ENCODE results near the gene SLMAP. TPM values are rescaled to one million over a fixed set of nuclear protein-coding genes. Genes with fewer than 3 reads are reported as not detected.

Gene SLMAP
- total and polyA plus RNA-seq, 2 donors (not counting 1 experiment from before 2014, with no cell fraction given), result 9.7 to 67.2 TPM

GRCh38 chr3:57928511-57928910, 172.4 kb downstream of the SLMAP start:
- TF ChIP-seq CTCF (IDR thresholded peaks at IDR 0.05), result no peak
- TF ChIP-seq EZH2 (IDR thresholded peaks at IDR 0.05; ENCODE audit: borderline replicate concordance, insufficient read depth, low read depth, low read length, poor library complexity, severe bottlenecking), result no peak
- CTCF ChIA-PET, result no interaction called here
- Histone ChIP-seq H3K9me3 (ENCODE audit: control extremely low read depth in 1 of 3, control insufficient read depth in 2 of 3, insufficient read depth in 1 of 3, low read length in 2 of 3) (no peaks in the 10 kb centered on the region), H3K4me3 (ENCODE audit: control extremely low read depth in 1 of 5, extremely low read depth in 1 of 5, insufficient read depth in 1 of 5, low read depth in 2 of 5, low read length in 4 of 5) (no peak overlapping the region), H3K27ac (ENCODE audit: low read length in 2 of 2) (no peak overlapping the region), H3K4me2 (replicated peaks; ENCODE audit: low read depth, low read length, poor library complexity, severe bottlenecking) (no peak overlapping the region), H3K79me2 (ENCODE audit: control insufficient read depth, insufficient read depth, low read length) (no peaks in the 10 kb centered on the region), H3K36me3 (replicated peaks in 1 of 2; ENCODE audit: control extremely low read depth in 1 of 2, control insufficient read depth in 1 of 2, extremely low read depth in 1 of 2, insufficient read depth in 2 of 2, low read length in 1 of 2) (peaks cover 8 to 15% of the 10 kb centered on the region in 2 experiments), H4K20me1 (ENCODE audit: control insufficient read depth, insufficient read depth, low read length, poor library complexity, severe bottlenecking) (no peaks in the 10 kb centered on the region), H3K9ac (ENCODE audit: low read length) (no peak overlapping the region), H3K27me3 (replicated peaks in 1 of 4; ENCODE audit: control extremely low read depth in 1 of 4, control insufficient read depth in 3 of 4, insufficient read depth in 4 of 4, low read length in 3 of 4) (no peaks in the 10 kb centered on the region), H3K4me1 (ENCODE audit: control insufficient read depth in 2 of 2, insufficient read depth in 2 of 2, low read length in 2 of 2) (no peaks in the 10 kb centered on the region), H2AFZ (ENCODE audit: insufficient read depth, low read depth, low read length, poor library complexity, severe bottlenecking) (no peak overlapping the region)
- intact Hi-C loops (cut with micrococcal nuclease), result no loop called here
- POLR2A ChIA-PET, result no interaction called here
- H3K27ac Mint-ChIP-seq, result no peak overlapping the region
- ATAC-seq (ENCODE audit: low read depth), result no peak
- no peaks in the 10 kb centered on the region for H3K4me1 Mint-ChIP-seq
- no peaks in the 10 kb centered on the region for H3K27me3 Mint-ChIP-seq
- DNase-seq, result no peak
- no CpG with 5 or more reads among the region's 2 CpGs for WGBS (ENCODE audit: insufficient coverage)
- H3K4me3 Mint-ChIP-seq, result no peak overlapping the region
- H3K9me3 Mint-ChIP-seq (ENCODE audit: insufficient read depth), result no peaks in the 10 kb centered on the region

GRCh38 chr3:57929988-57930387, 173.9 kb downstream of the SLMAP start:
- Mint-ChIP-seq H3K9me3 (ENCODE audit: insufficient read depth) (no peaks in the 10 kb centered on the region), H3K4me1 (no peaks in the 10 kb centered on the region), H3K27ac (no peak overlapping the region), H3K27me3 (no peaks in the 10 kb centered on the region), H3K4me3 (no peak overlapping the region)
- ATAC-seq (ENCODE audit: low read depth) (no peak), DNase-seq (no peak)
- Histone ChIP-seq H3K4me3 (ENCODE audit: control extremely low read depth in 1 of 5, extremely low read depth in 1 of 5, insufficient read depth in 1 of 5, low read depth in 2 of 5, low read length in 4 of 5) (no peak overlapping the region), H3K9me3 (ENCODE audit: control extremely low read depth in 1 of 3, control insufficient read depth in 2 of 3, insufficient read depth in 1 of 3, low read length in 2 of 3) (no peaks in the 10 kb centered on the region), H2AFZ (ENCODE audit: insufficient read depth, low read depth, low read length, poor library complexity, severe bottlenecking) (no peak overlapping the region), H3K4me1 (ENCODE audit: control insufficient read depth in 2 of 2, insufficient read depth in 2 of 2, low read length in 2 of 2) (no peaks in the 10 kb centered on the region), H4K20me1 (ENCODE audit: control insufficient read depth, insufficient read depth, low read length, poor library complexity, severe bottlenecking) (no peaks in the 10 kb centered on the region), H3K36me3 (replicated peaks in 1 of 2; ENCODE audit: control extremely low read depth in 1 of 2, control insufficient read depth in 1 of 2, extremely low read depth in 1 of 2, insufficient read depth in 2 of 2, low read length in 1 of 2) (peaks cover 5 to 10% of the 10 kb centered on the region in 2 experiments), H3K27ac (ENCODE audit: low read length in 2 of 2) (no peak overlapping the region), H3K27me3 (replicated peaks in 1 of 4; ENCODE audit: control extremely low read depth in 1 of 4, control insufficient read depth in 3 of 4, insufficient read depth in 4 of 4, low read length in 3 of 4) (no peaks in the 10 kb centered on the region), H3K9ac (ENCODE audit: low read length) (no peak overlapping the region), H3K4me2 (replicated peaks; ENCODE audit: low read depth, low read length, poor library complexity, severe bottlenecking) (no peak overlapping the region), H3K79me2 (ENCODE audit: control insufficient read depth, insufficient read depth, low read length) (no peaks in the 10 kb centered on the region)
- intact Hi-C loops (cut with micrococcal nuclease), result no loop called here
- ChIA-PET POLR2A (no interaction called here), CTCF (no interaction called here)
- TF ChIP-seq EZH2 (IDR thresholded peaks at IDR 0.05; ENCODE audit: borderline replicate concordance, insufficient read depth, low read depth, low read length, poor library complexity, severe bottlenecking) (no peak), CTCF (IDR thresholded peaks at IDR 0.05) (no peak)
- WGBS (ENCODE audit: insufficient coverage), result 78% methylated on average over 1 of the region's 2 CpGs

Measured in B cell (primary cell).